Stimulated activated effector memory CD8-positive, alpha-beta T cell treated with anti-CD3 and anti-CD28 coated beads, Interleukin-12 subunit alpha, Interleukin-12 subunit beta, amount 100 ng/mL, for 72 hours (primary cell): ENCODE measurements around the gene BLTP3B.

ENCODE experiments used
- ATAC-seq: fragments of 150-1000 bp; cut with Tn5 transposase; 2 replicates; pipeline ENCODE4 v1.10.0; 2021
- DNase-seq, 2 donors: peaks; one replicate each; pipeline ENCODE4 v3.0.0; 2021 to 2022; ENCODE audit warnings: low spot score in 2 of 2
- H3K27ac Mint-ChIP-seq: one replicate; pipeline ENCODE4 v1.8.0; 2022; ENCODE audit warnings: mild to moderate bottlenecking, mixed read lengths
- H3K36me3 Mint-ChIP-seq: one replicate; pipeline ENCODE4 v1.8.0; 2022; ENCODE audit warnings: mild to moderate bottlenecking, mixed read lengths
- H3K4me1 Mint-ChIP-seq: one replicate; pipeline ENCODE4 v1.8.0; 2022; ENCODE audit warnings: mixed read lengths
- H3K4me3 Mint-ChIP-seq: one replicate; pipeline ENCODE4 v1.8.0; 2022; ENCODE audit warnings: mild to moderate bottlenecking, mixed read lengths
- H3K9me3 Mint-ChIP-seq: one replicate; pipeline ENCODE4 v1.8.0; 2022; ENCODE audit warnings: mixed read lengths

BLTP3B gene

GRCh38 chr12:100151769-100152168, 9.1 kb upstream of the BLTP3B start:
- ATAC-seq (no peak), DNase-seq (no peak)
- Mint-ChIP-seq H3K36me3 (no peaks in the 10 kb centered on the region), H3K4me1 (peaks cover 12% of the 10 kb centered on the region), H3K4me3 (no peak overlapping the region), H3K9me3 (no peaks in the 10 kb centered on the region), H3K27ac (no peak overlapping the region)

DNA sequence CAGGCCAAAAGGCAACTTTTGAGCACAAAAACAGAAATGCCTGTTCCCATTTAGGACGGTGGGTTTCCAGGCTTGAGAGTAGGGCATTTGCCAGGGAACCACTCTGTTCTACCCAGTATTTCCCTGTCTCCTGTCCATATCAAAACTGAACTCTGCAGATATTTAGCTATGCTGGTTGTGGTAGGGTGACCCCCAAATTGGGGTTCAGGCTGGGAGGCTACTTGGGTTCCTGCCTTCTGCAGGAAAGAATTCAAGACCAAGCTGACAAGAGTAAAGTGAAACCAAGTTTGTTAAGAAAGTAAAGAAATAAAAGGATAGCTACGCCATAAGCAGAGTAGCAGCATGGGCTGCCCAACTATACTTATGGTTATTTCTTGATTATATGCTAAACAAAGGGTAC, 3.6 kb upstream of the BLTP3B start:
- Mint-ChIP-seq H3K9me3 (no peaks in the 10 kb centered on the region), H3K27ac (no peak overlapping the region), H3K4me1 (peaks cover 11% of the 10 kb centered on the region), H3K36me3 (peaks cover 9% of the 10 kb centered on the region), H3K4me3 (no peak overlapping the region)
- no peak for DNase-seq
- no peak for ATAC-seq

- H3K36me3 Mint-ChIP-seq, result peaks cover 15% of the 10 kb centered on the region
- DNase-seq (no peak), ATAC-seq (no peak)
- no peaks in the 10 kb centered on the region for H3K9me3 Mint-ChIP-seq
- H3K4me3 Mint-ChIP-seq, result no peak overlapping the region
- H3K4me1 Mint-ChIP-seq, result peaks cover 11% of the 10 kb centered on the region
- no peak overlapping the region for H3K27ac Mint-ChIP-seq
Measured at GRCh38 chr12:100145643-100146042, 3.0 kb upstream of the BLTP3B start.

DNA sequence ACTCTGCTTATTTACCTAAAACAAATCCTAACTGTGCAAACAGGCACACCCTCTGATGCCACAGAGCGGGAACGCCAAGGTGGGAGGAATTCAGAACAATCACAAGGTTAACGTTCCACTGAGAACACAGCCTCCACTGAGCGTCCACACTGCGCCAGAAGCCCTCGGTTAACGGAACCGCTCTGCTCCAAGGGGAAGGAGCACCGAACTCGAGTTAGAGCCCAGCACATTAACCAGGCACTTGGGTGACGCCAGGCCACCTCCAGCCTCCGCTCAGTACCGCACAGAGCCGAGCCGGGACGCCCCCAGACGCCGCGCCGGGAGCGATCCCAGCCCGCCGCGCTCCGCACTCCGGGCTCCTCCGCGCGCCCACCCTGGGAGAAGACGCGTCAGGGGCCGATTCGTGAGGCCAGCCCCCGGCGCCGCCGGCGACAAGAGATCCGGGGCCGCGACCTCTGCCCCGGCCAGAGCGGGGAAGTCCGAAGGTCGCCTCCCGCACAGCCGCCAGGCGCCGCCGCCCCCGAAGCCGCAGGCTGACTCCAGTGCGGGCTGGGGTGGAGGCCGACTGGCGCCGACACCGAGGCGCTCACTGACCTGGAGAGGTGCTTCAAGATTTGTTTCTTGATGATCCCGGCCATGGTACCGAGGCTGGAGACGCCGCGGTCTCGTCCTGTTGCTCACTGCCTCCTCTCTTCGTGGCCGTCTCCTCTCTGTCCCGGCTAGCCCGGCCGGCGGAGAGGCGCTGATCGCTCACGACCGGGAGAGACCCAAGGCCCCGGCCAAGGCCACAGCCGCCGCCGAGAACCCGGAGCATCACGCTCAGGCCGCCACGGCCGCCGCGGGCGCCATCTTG, 450 bp downstream of the BLTP3B start:
- DNase-seq, result peak; percentile 34 to 75
- peak; percentile 70 for ATAC-seq
- peaks cover 38% of the 10 kb centered on the region for H3K36me3 Mint-ChIP-seq
- peak overlapping the region; percentile 96 for H3K27ac Mint-ChIP-seq
- peak overlapping the region; percentile 76 for H3K4me3 Mint-ChIP-seq
- peaks cover 37% of the 10 kb centered on the region for H3K4me1 Mint-ChIP-seq
- H3K9me3 Mint-ChIP-seq, result no peaks in the 10 kb centered on the region

DNA sequence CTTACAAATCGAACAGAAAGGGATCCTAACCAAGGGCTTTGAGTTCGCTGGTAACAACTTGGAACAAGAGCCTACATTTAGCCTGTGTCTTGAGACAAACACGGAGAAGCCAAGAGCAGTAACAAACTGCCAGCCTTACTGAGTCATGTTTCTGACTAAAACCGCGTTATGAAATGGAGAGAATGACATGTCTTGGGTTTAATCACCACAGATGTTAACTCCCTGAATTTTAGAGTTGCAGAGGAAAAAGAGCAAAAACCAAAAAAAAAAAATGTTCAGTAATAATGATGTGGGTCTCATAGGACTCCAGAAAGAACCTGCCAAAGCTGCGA, 1.0 kb downstream of the BLTP3B start:
- no peaks in the 10 kb centered on the region for H3K9me3 Mint-ChIP-seq
- H3K27ac Mint-ChIP-seq, result peak overlapping the region; percentile 96
- H3K4me3 Mint-ChIP-seq, result peak overlapping the region; percentile 76
- DNase-seq (peak in 1 of 2 donors; percentile 23), ATAC-seq (peak; percentile 84)
- peaks cover 38% of the 10 kb centered on the region for H3K36me3 Mint-ChIP-seq
- H3K4me1 Mint-ChIP-seq, result peaks cover 42% of the 10 kb centered on the region

GRCh38 chr12:100138803-100139098, 3.9 kb downstream of the BLTP3B start:
- Mint-ChIP-seq H3K9me3 (no peaks in the 10 kb centered on the region), H3K4me1 (peaks cover 61% of the 10 kb centered on the region), H3K27ac (peak overlapping the region; percentile 48), H3K4me3 (peak overlapping the region; percentile 76), H3K36me3 (peaks cover 38% of the 10 kb centered on the region)
- ATAC-seq (no peak), DNase-seq (no peak)

DNA sequence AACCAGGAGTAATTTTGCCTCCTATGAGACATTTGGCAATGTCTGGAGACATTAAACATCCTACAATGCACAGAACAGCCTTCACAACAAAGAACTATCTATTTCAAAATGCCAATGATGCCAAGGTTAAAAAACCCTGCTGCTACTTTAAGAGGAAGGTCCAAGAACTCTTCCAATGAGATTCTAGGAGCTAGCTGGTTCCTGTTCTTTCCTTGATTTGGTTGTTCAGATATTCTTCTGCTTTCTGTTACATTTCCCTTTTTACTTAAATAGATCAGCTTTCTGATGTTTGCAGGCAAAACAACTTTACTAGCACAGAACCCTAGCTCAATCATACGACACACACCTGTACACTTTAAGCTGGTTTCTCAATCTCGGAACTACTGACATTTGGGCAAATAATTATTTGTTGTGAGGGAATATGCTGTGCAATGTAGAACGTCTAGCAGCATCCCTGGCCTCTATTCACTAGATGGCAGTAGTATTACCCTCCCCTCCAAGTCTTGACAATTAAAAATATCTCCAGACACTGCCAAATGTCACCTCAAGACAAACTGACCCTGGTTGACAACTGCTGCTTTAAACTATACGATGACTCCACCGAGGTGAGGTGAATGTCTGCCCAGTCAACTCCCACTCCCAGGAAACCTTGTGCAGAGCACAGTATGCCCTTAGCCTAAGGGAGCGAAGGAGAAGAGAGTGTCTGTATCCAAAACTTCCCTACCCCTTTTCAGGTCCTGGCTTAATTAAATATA, 4.4 kb downstream of the BLTP3B start:
- DNase-seq (no peak), ATAC-seq (no peak)
- peaks cover 56% of the 10 kb centered on the region for H3K4me1 Mint-ChIP-seq
- H3K9me3 Mint-ChIP-seq, result no peaks in the 10 kb centered on the region
- peak overlapping the region; percentile 48 for H3K27ac Mint-ChIP-seq
- peaks cover 38% of the 10 kb centered on the region for H3K36me3 Mint-ChIP-seq
- peak overlapping the region; percentile 76 for H3K4me3 Mint-ChIP-seq

- peak in 1 of 2 donors; percentile 29 for DNase-seq
- no peak for ATAC-seq
- H3K27ac Mint-ChIP-seq, result no peak overlapping the region
- no peak overlapping the region for H3K4me3 Mint-ChIP-seq
- peaks cover 58% of the 10 kb centered on the region for H3K4me1 Mint-ChIP-seq
- no peaks in the 10 kb centered on the region for H3K9me3 Mint-ChIP-seq
- peaks cover 16% of the 10 kb centered on the region for H3K36me3 Mint-ChIP-seq
Measured at GRCh38 chr12:100133200-100133599, 9.5 kb downstream of the BLTP3B start.

DNA sequence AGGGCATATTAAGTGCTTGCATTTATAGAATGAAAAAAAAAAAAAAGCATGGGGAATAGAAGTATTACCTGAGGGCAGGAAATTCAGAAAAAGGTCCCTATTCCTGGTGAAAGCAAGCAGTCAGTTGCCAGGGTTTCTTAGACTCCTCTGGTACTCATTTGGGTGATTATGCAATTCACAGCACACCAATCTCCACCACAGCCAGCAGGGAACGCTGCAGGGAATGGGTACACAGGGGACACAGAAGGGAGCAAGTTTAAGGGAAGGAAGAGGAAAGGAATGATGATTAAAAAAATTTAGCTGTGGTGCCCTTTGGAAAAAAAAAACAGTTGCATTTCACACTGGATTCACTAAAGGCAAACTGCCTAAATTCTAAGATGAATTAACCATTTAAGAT, 14.2 kb downstream of the BLTP3B start:
- Mint-ChIP-seq H3K4me3 (no peak overlapping the region), H3K36me3 (peaks cover 21% of the 10 kb centered on the region), H3K9me3 (no peaks in the 10 kb centered on the region), H3K27ac (no peak overlapping the region), H3K4me1 (peaks cover 33% of the 10 kb centered on the region)
- ATAC-seq (no peak), DNase-seq (no peak)

DNA sequence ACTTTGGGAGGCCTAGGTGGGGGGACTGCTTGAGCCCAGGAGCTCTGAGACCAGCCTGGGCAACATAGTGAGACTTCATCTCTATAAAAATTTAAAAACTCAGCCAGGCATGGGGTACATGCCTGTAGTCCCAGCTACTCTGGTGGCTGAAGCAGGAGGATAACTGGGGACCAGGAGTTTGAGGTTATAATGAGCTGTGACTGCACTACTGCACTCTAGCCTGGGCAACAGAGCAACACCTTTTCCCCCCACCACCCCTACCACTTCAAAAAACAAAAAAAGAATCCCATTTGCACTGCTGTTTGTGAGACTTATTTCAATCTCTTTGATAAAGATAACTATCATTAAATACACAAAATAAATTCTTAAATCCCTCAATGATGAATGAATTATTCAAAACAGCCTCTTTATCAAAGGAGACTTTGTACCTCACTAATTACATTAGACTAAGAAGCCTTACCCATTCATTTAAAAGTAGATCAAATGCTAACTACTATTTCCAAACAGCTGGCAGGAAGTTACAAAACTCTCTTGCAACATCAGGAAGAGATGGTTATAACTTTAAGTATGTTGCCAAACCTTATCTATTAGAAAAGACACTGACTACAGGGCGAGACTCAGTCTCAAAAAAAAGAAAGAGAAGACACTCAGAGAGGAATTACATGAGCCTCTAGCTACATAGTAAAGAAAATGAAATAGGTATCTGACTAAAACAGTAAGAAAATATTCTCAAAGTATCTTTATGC, 14.7 kb downstream of the BLTP3B start:
- no peak overlapping the region for H3K4me3 Mint-ChIP-seq
- no peaks in the 10 kb centered on the region for H3K9me3 Mint-ChIP-seq
- no peak overlapping the region for H3K27ac Mint-ChIP-seq
- ATAC-seq (no peak), DNase-seq (no peak)
- peaks cover 21% of the 10 kb centered on the region for H3K36me3 Mint-ChIP-seq
- H3K4me1 Mint-ChIP-seq, result peaks cover 35% of the 10 kb centered on the region

DNA sequence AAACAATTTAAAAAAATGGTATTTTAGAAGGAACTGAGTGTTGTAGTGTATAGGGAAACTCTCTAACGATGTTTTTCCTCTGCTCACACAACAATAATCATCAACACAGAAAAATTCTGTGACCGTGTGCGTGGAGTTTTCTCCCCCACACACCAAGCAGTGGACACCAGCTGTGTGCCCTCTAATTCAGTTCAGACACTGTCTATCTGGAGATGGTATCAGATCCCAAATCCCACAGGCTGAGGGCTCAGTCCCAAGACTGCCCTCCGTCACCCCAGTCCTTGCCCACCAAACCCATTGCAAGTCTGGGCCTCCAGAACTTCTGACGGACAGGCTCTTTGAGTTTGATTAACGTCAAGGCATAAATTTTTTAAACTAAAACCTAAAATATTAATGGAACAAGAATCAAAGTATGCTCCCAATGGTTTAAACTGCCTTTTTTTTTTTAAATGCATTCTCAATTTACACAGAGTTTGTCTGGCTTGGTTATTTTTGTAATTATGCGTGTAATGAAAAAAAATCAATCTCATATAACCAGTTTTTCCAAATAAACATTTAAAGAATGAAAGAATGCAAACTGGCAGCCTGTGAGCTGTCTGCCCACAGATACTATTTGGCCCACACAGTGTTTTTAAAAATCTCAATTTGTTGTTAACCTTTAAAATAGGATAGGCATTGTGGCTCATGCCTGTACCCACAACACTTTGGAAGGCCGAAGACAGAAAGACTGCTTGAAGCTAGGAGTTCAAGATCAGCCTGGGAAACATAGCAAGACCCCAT, 19.2 kb downstream of the BLTP3B start:
- ATAC-seq (no peak), DNase-seq (no peak)
- no peak overlapping the region for H3K4me3 Mint-ChIP-seq
- H3K9me3 Mint-ChIP-seq, result peaks cover 3% of the 10 kb centered on the region
- no peak overlapping the region for H3K27ac Mint-ChIP-seq
- H3K36me3 Mint-ChIP-seq, result peaks cover 12% of the 10 kb centered on the region
- H3K4me1 Mint-ChIP-seq, result peaks cover 19% of the 10 kb centered on the region

DNA sequence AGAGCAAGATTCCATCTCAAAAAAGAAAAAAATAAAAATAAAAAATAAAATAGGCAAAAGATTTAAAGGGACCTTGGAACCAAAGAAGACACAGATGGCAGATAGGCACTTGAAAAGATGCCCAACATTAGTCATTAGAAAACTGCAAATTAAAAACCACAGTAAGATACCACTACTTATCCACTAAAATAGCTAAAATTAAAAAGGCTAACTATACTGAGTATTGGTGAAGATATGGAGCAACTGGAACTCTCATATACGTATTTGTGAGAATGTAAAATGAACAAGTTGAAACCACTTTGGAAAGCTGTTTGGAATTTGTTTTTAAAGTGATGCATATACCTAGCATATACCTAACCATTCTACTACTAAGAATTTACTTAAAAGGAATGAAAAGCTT, 22.3 kb downstream of the BLTP3B start:
- Mint-ChIP-seq H3K27ac (no peak overlapping the region), H3K9me3 (peaks cover 3% of the 10 kb centered on the region), H3K36me3 (peaks cover 17% of the 10 kb centered on the region), H3K4me3 (no peak overlapping the region), H3K4me1 (peaks cover 8% of the 10 kb centered on the region)
- DNase-seq (no peak), ATAC-seq (no peak)

DNA sequence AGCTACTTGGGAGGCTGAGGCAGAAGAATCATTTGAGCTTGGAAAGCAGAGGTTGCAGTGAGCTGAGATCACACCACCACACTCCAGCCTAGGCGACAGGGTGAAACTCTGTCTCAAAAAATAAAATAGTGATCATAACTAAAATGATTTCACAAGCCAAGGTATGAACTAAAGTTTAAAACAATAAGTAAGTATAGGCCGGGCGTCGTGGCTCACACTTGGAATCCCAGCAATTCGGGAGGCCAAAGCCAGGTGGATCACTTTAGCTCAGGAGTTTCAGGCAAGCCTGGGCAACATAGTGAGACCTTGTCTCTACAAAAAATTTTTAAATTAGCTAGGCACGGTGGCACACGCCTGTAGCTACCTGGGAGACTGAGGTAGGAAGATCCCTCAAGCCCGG, 27.4 kb downstream of the BLTP3B start:
- ATAC-seq, result no peak
- peaks cover under 1% of the 10 kb centered on the region for H3K9me3 Mint-ChIP-seq
- no peak overlapping the region for H3K27ac Mint-ChIP-seq
- H3K36me3 Mint-ChIP-seq, result peaks cover 26% of the 10 kb centered on the region
- H3K4me3 Mint-ChIP-seq, result no peak overlapping the region
- no peak for DNase-seq
- peaks cover 21% of the 10 kb centered on the region for H3K4me1 Mint-ChIP-seq

- Mint-ChIP-seq H3K9me3 (no peaks in the 10 kb centered on the region), H3K4me1 (peaks cover 24% of the 10 kb centered on the region), H3K27ac (no peak overlapping the region), H3K36me3 (peaks cover 26% of the 10 kb centered on the region), H3K4me3 (no peak overlapping the region)
- ATAC-seq (no peak), DNase-seq (no peak)
Measured at GRCh38 chr12:100114574-100114973, 28.1 kb downstream of the BLTP3B start.

DNA sequence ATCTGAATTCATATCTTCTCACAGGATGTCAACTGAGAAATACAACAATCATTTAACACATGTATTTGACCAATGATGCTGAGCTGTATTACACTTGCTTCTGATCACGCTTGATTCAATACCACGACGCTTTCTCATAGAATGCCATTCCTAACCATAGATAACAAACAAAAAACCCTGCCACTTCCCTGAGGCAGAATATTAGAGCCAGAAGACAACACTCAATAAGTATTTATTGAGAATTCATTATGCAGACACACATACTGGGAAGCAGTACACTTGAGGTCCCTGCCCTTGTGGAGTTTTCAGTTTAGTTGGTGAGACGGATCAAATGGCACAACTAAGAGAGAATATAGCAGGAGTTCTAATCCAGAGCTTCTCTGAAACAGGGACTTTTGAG, 32.4 kb downstream of the BLTP3B start:
- DNase-seq (no peak), ATAC-seq (no peak)
- Mint-ChIP-seq H3K36me3 (peaks cover 51% of the 10 kb centered on the region), H3K9me3 (peaks cover 7% of the 10 kb centered on the region), H3K27ac (no peak overlapping the region), H3K4me3 (no peak overlapping the region), H3K4me1 (peaks cover 24% of the 10 kb centered on the region)
